ENCODE measurements around the gene CDK8.

Gene CDK8

DNA sequence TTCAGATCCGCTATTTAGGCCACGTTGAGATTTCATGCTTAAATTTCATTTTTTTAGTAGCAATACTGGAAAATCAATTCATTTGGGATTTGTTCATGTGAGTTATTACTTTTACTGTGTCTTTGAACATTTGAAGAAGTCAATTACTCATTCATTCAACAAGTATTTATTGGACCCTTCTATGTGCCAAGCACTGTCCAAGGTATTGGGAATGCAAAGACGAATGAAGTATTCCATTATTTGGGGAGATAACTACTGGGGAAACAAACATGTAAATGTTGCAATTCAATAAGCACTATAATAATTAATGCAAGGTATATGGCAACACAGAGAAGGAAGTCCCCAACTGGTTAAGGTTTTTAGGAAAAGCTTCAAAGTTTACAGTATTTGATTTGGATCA, 5.7 kb downstream of the CDK8 start:
- Histone ChIP-seq H3K36me3 (ENCODE audit: control insufficient read depth, low read length) (no peaks in the 10 kb centered on the region), H4K20me1 (ENCODE audit: control insufficient read depth, insufficient read depth, low read depth, low read length) (peaks cover 14% of the 10 kb centered on the region), H3K27me3 (ENCODE audit: control insufficient read depth, low read length) (no peaks in the 10 kb centered on the region), H3K27ac (ENCODE audit: low read depth, low read length) (no peak overlapping the region), H3F3A (ENCODE audit: control insufficient read depth, insufficient read depth) (peaks cover 2% of the 10 kb centered on the region; the same call in 1 of the 2 replicates), H3K9me3 (ENCODE audit: control insufficient read depth, insufficient read depth, low read length) (no peaks in the 10 kb centered on the region), H3K4me2 (ENCODE audit: low read length) (no peak overlapping the region), H3K9me2 (replicated peaks; ENCODE audit: control insufficient read depth, low read length) (no peaks in the 10 kb centered on the region), H3K4me3 (ENCODE audit: low read length) (no peak overlapping the region), H3K79me2 (ENCODE audit: control insufficient read depth, low read length) (peaks cover 99% of the 10 kb centered on the region), H3K4me1 (ENCODE audit: control insufficient read depth, low read length) (peaks cover 24% of the 10 kb centered on the region)
- TF ChIP-seq, protein P1, sequence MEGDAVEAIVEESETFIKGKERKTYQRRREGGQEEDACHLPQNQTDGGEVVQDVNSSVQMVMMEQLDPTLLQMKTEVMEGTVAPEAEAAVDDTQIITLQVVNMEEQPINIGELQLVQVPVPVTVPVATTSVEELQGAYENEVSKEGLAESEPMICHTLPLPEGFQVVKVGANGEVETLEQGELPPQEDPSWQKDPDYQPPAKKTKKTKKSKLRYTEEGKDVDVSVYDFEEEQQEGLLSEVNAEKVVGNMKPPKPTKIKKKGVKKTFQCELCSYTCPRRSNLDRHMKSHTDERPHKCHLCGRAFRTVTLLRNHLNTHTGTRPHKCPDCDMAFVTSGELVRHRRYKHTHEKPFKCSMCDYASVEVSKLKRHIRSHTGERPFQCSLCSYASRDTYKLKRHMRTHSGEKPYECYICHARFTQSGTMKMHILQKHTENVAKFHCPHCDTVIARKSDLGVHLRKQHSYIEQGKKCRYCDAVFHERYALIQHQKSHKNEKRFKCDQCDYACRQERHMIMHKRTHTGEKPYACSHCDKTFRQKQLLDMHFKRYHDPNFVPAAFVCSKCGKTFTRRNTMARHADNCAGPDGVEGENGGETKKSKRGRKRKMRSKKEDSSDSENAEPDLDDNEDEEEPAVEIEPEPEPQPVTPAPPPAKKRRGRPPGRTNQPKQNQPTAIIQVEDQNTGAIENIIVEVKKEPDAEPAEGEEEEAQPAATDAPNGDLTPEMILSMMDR (IDR thresholded peaks at IDR 0.05; ENCODE audit: low read depth, low read length, poor library complexity, severe bottlenecking) = no peak
- no peak for TF ChIP-seq EZH2phosphoT487 (IDR thresholded peaks at IDR 0.05; ENCODE audit: borderline replicate concordance, low read length)

DNA sequence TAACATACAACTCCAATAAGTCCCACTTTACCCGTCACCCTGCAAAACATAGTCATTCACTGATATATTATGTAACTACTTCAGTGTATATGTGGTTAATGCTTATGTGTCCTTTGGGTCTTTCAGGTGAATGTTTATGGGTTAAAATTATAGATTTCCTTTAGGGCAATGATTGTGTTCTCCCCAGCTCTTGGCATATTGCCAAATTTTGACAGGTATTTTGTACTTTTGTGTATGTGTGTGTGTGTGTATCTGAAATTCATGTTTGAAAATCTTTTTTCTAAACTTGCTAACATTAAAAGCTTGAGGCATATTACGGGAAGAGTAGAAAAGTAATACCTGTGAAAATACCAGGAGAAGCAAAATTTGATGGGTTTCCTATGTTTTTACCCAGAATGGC, 8.2 kb downstream of the CDK8 start:
- Histone ChIP-seq H3F3A (ENCODE audit: control insufficient read depth, insufficient read depth) (no peaks in the 10 kb centered on the region), H3K9me2 (replicated peaks; ENCODE audit: control insufficient read depth, low read length) (no peaks in the 10 kb centered on the region), H3K9me3 (ENCODE audit: control insufficient read depth, insufficient read depth, low read length) (no peaks in the 10 kb centered on the region), H3K36me3 (ENCODE audit: control insufficient read depth, low read length) (no peaks in the 10 kb centered on the region), H4K20me1 (ENCODE audit: control insufficient read depth, insufficient read depth, low read depth, low read length) (peaks cover 13% of the 10 kb centered on the region), H3K4me3 (ENCODE audit: low read length) (no peak overlapping the region), H3K27me3 (ENCODE audit: control insufficient read depth, low read length) (no peaks in the 10 kb centered on the region), H3K4me1 (ENCODE audit: control insufficient read depth, low read length) (peaks cover 14% of the 10 kb centered on the region), H3K27ac (ENCODE audit: low read depth, low read length) (no peak overlapping the region), H3K79me2 (ENCODE audit: control insufficient read depth, low read length) (peaks cover 99% of the 10 kb centered on the region), H3K4me2 (ENCODE audit: low read length) (no peak overlapping the region)
- TF ChIP-seq EZH2phosphoT487 (IDR thresholded peaks at IDR 0.05; ENCODE audit: borderline replicate concordance, low read length) = no peak
- TF ChIP-seq, protein P1 (IDR thresholded peaks at IDR 0.05; ENCODE audit: low read depth, low read length, poor library complexity, severe bottlenecking) = no peak

DNA sequence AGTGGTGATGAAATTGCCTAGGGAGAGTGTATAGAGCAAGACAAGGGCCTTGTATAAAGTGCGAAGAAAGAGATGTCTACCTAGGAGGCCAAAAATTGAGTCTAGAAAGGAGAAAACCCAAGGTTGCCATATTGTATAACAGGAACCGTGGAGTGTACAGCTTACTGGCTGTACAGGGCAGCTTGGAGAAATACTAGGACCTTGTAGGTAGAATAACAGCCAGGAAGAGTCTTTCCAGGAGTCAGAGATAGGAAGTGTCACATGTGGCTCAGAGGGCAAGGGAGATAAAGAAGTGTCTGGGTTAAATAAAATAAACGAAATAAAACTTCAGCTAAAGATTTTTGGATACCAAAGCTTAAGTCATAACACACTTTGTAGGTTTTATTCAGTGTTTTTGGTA, 12.4 kb downstream of the CDK8 start:
- Histone ChIP-seq H3K36me3 (ENCODE audit: control insufficient read depth, low read length) (no peaks in the 10 kb centered on the region), H3K27me3 (ENCODE audit: control insufficient read depth, low read length) (no peaks in the 10 kb centered on the region), H3K9me3 (ENCODE audit: control insufficient read depth, insufficient read depth, low read length) (no peaks in the 10 kb centered on the region), H4K20me1 (ENCODE audit: control insufficient read depth, insufficient read depth, low read depth, low read length) (peaks cover 10% of the 10 kb centered on the region; the same call in 1 of the 2 replicates), H3K4me2 (ENCODE audit: low read length) (no peak overlapping the region), H3K4me3 (ENCODE audit: low read length) (no peak overlapping the region), H3K79me2 (ENCODE audit: control insufficient read depth, low read length) (peaks cover 99% of the 10 kb centered on the region), H3F3A (ENCODE audit: control insufficient read depth, insufficient read depth) (no peaks in the 10 kb centered on the region), H3K9me2 (replicated peaks; ENCODE audit: control insufficient read depth, low read length) (no peaks in the 10 kb centered on the region), H3K27ac (ENCODE audit: low read depth, low read length) (no peak overlapping the region), H3K4me1 (ENCODE audit: control insufficient read depth, low read length) (peaks cover 10% of the 10 kb centered on the region)
- TF ChIP-seq, protein P1 (IDR thresholded peaks at IDR 0.05; ENCODE audit: low read depth, low read length, poor library complexity, severe bottlenecking) = no peak

DNA sequence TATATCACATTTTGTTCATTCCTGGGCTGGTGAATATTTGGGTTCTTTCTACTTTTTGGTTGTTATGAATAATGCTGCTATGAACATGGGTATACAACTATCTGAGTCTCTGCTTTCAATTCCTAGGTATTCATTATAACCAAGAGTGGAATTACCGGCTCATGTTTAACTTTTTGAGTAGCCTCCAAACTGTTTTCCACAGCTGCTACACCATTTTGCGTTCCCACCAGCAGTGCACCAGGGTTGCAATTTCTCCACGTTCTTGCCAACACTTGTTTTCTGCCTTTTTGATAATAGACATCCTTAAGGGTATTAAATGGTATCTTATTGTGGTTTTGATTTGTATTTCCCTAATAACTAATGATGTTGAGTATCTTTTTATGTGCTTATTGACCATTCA, 16.8 kb downstream of the CDK8 start:
- peaks cover 7% of the 10 kb centered on the region; the same call in 1 of the 2 replicates for H4K20me1 ChIP-seq (ENCODE audit: control insufficient read depth, insufficient read depth, low read depth, low read length)
- no peaks in the 10 kb centered on the region for H3K36me3 ChIP-seq (ENCODE audit: control insufficient read depth, low read length)

More for the DNA sequence above, 16.8 kb downstream of the CDK8 start:
- Histone ChIP-seq H3K4me3 (ENCODE audit: low read length) (no peak overlapping the region), H3K4me2 (ENCODE audit: low read length) (no peak overlapping the region), H3K9me2 (replicated peaks; ENCODE audit: control insufficient read depth, low read length) (no peaks in the 10 kb centered on the region), H3K27me3 (ENCODE audit: control insufficient read depth, low read length) (no peaks in the 10 kb centered on the region), H3K4me1 (ENCODE audit: control insufficient read depth, low read length) (peaks cover 3% of the 10 kb centered on the region; the same call in 1 of the 2 replicates), H3F3A (ENCODE audit: control insufficient read depth, insufficient read depth) (no peaks in the 10 kb centered on the region), H3K27ac (ENCODE audit: low read depth, low read length) (no peak overlapping the region), H3K9me3 (ENCODE audit: control insufficient read depth, insufficient read depth, low read length) (no peaks in the 10 kb centered on the region), H3K79me2 (ENCODE audit: control insufficient read depth, low read length) (peaks cover 92% of the 10 kb centered on the region)
- no peak for TF ChIP-seq EZH2phosphoT487 (IDR thresholded peaks at IDR 0.05; ENCODE audit: borderline replicate concordance, low read length)
- TF ChIP-seq, protein P1 (IDR thresholded peaks at IDR 0.05; ENCODE audit: low read depth, low read length, poor library complexity, severe bottlenecking) = no peak
